LNCaP clone FGC (cell line): ENCODE data around the gene UGT2B15.
"Not testable (repeated sequence)": the region's sequence is repeated elsewhere in the genome, so short reads cannot be mapped to it uniquely, and the experiment has no call there.

Experiments
- DNase-seq: peaks from one replicate; pipeline ENCODE4 v3.0.0-alpha.2; 2011; ENCODE audit warnings: low read depth
- H3K4me3 ChIP-seq: 2 replicates; pipeline ENCODE4 v1.5.1; 2011; ENCODE audit warnings: mild to moderate bottlenecking, low read depth, low read length, control low read depth
- CTCF ChIP-seq: IDR thresholded peaks from 2 replicates; pipeline ENCODE4 v1.5.1; 2012; ENCODE audit warnings: mild to moderate bottlenecking; ENCODE audit not compliant: control insufficient read depth, insufficient read depth; ENCODE audit errors: extremely low read depth

Gene UGT2B15

GRCh38 chr4:68658672-68659071 is 11.8 kb downstream of the UGT2B15 start:
- no peak for TF ChIP-seq CTCF
- H3K4me3 ChIP-seq, result no peak overlapping the region
- DNase-seq, result no peak

GRCh38 chr4:68657022-68657594 is 13.3 kb downstream of the UGT2B15 start:
- not testable (repeated sequence) for H3K4me3 ChIP-seq

GRCh38 chr4:68656445-68656973 is 13.9 kb downstream of the UGT2B15 start:
- not testable (repeated sequence) for DNase-seq, H3K4me3 ChIP-seq

More at GRCh38 chr4:68657022-68657594, 13.3 kb downstream of the UGT2B15 start:
- not testable (repeated sequence) for DNase-seq

GRCh38 chr4:68655764-68656444 is 14.5 kb downstream of the UGT2B15 start:
- no peak overlapping the region for H3K4me3 ChIP-seq
- DNase-seq, result no peak

GRCh38 chr4:68654946-68655721 is 15.3 kb downstream of the UGT2B15 start:
- H3K4me3 ChIP-seq, result no peak overlapping the region
- TF ChIP-seq CTCF, result no peak
- no peak for DNase-seq

More at GRCh38 chr4:68655764-68656444, 14.5 kb downstream of the UGT2B15 start:
- no peak for TF ChIP-seq CTCF

- no peak overlapping the region for H3K4me3 ChIP-seq
- no peak for TF ChIP-seq CTCF
- no peak for DNase-seq
Observed at GRCh38 chr4:68651932-68652331, 18.5 kb downstream of the UGT2B15 start.

- no peak for TF ChIP-seq CTCF
- no peak overlapping the region for H3K4me3 ChIP-seq
- no peak for DNase-seq
Observed at GRCh38 chr4:68630371-68630770, 40.1 kb downstream of the UGT2B15 start.

- H3K4me3 ChIP-seq, DNase-seq: not testable (repeated sequence)
Observed at GRCh38 chr4:68622731-68623130, 47.7 kb downstream of the UGT2B15 start.
